Central memory CD8-positive, alpha-beta T cell (primary cell): ENCODE data around the gene STXBP6.
"Not testable (repeated sequence)": the region's sequence is repeated elsewhere in the genome, so short reads cannot be mapped to it uniquely, and the experiment has no call there.

Source experiments
- ATAC-seq: fragments of 150-1000 bp; cut with Tn5 transposase; replicated peaks from 2 replicates; pipeline ENCODE4 v1.10.0; 2022; ENCODE audit warnings: mild to moderate bottlenecking, moderate FRiP score, moderate number of reproducible peaks; ENCODE audit not compliant: poor library complexity, severe bottlenecking; ENCODE audit errors: extremely low read depth
- DNase-seq, 2 donors: peaks; one replicate each; pipeline ENCODE4 v3.0.0; 2021; ENCODE audit warnings: low spot score in 2 of 2
- H3K27ac Mint-ChIP-seq: one replicate; pipeline ENCODE4 v1.8.0; 2022; ENCODE audit warnings: low read depth, mild to moderate bottlenecking, moderate library complexity, mixed read lengths
- H3K27me3 Mint-ChIP-seq: one replicate; pipeline ENCODE4 v1.8.0; 2022; ENCODE audit warnings: mixed read lengths
- H3K36me3 Mint-ChIP-seq: one replicate; pipeline ENCODE4 v1.8.0; 2022; ENCODE audit warnings: mild to moderate bottlenecking, moderate library complexity, mixed read lengths; ENCODE audit not compliant: insufficient read depth
- H3K4me1 Mint-ChIP-seq: one replicate; pipeline ENCODE4 v1.8.0; 2022; ENCODE audit warnings: mixed read lengths
- H3K4me3 Mint-ChIP-seq: one replicate; pipeline ENCODE4 v1.8.0; 2022; ENCODE audit warnings: mild to moderate bottlenecking, moderate library complexity, mixed read lengths
- H3K9me3 Mint-ChIP-seq: one replicate; pipeline ENCODE4 v1.8.0; 2022; ENCODE audit warnings: mixed read lengths

STXBP6 gene

DNA sequence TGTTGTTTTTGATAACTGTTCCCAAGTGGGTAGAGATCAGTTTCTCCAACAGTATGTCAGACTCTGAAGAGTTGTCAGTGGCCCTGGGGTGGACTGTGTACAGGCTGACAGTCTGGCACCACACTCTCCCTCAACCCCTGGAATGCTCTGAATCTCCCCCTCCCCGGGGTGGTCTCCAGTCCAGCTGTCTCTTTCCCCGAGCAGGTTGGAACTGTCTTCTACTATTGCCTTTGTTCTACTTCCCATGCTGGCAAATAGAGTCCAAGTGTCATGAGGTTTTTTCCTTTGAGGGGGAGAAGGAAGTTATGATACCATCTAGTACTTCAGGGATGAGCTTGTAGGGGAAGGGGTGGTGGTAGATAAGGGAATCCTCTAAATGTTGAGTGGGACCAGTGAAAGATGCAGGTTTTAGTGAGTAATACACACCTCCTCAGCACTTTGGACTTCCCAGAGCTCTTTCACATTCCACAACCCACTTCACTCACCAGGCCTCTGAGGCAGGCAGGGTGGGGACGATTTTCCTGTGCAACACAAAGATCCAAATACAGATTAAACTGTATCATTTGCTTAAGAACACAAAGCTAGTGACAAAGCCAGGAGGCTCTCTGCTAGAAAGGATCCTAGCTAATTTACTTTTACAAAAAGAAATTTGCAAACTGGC, 245.3 kb downstream of the STXBP6 start:
- no peaks in the 10 kb centered on the region for H3K36me3 Mint-ChIP-seq
- H3K4me3 Mint-ChIP-seq, result no peak overlapping the region
- H3K27me3 Mint-ChIP-seq, result peaks cover 29% of the 10 kb centered on the region
- no peak overlapping the region for H3K27ac Mint-ChIP-seq
- ATAC-seq, result no peak
- H3K4me1 Mint-ChIP-seq, result no peaks in the 10 kb centered on the region
- DNase-seq, result no peak
- H3K9me3 Mint-ChIP-seq, result no peaks in the 10 kb centered on the region

DNA sequence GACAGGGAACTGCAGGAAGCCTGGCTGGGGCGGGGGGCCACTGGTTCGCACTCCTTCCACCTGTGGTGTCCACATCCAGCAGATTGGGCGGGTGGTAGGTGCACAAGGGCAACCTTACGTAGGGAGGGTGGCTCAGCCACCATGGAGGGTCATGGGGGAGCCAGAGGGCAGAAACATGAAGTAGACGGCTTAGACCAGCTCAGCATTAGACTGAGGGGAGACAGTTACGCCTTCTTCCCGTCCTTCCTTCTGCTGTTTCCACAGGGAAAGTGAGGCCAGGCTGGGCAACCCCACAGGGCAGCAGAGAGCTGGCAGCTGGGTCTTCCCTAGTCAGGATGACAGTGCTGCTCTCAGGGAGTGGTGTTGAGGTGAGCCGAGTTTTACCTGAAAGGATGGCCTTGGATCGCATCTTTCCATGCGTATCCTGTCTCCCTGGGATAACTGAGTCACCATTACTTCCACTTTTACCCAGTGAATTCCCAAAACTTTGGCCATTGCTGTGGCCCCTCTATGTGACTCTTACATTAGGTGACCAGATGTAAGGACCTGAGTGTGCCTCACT, 245.9 kb downstream of the STXBP6 start:
- H3K36me3 Mint-ChIP-seq, result no peaks in the 10 kb centered on the region
- H3K27ac Mint-ChIP-seq, result no peak overlapping the region
- H3K9me3 Mint-ChIP-seq, result no peaks in the 10 kb centered on the region
- ATAC-seq, result no peak
- peaks cover 3% of the 10 kb centered on the region for H3K4me1 Mint-ChIP-seq
- DNase-seq, result no peak
- H3K27me3 Mint-ChIP-seq, result peaks cover 24% of the 10 kb centered on the region
- no peak overlapping the region for H3K4me3 Mint-ChIP-seq

- not testable (repeated sequence) for H3K4me1 Mint-ChIP-seq, DNase-seq, ATAC-seq, H3K36me3 Mint-ChIP-seq, H3K9me3 Mint-ChIP-seq, H3K27ac Mint-ChIP-seq, H3K4me3 Mint-ChIP-seq
- peaks cover 18% of the 10 kb centered on the region for H3K27me3 Mint-ChIP-seq
Observed at GRCh38 chr14:24803426-24803825, 246.5 kb downstream of the STXBP6 start.

DNA sequence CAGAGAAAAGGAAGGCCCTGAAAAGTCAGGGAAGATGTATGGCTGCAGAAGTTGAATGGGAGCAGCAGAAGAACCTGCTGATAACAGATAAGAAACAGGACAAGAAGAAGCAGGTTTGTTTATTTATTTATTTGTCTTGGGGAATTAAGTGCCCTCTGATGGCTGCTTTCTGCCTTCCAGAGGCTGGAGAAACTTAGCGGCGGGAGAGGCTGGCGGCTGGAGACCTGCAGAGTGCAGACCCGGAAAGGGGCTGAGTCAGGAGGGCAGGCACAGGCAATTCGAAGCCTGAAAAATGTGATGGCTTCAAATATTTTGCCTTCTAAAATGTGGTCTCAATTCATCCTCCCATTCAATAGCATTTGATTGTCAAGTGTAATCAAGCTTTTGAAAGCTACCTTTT, 247.7 kb downstream of the STXBP6 start:
- no peak for ATAC-seq
- Mint-ChIP-seq H3K27ac (no peak overlapping the region), H3K9me3 (no peaks in the 10 kb centered on the region), H3K4me3 (no peak overlapping the region), H3K36me3 (no peaks in the 10 kb centered on the region), H3K27me3 (peaks cover 6% of the 10 kb centered on the region), H3K4me1 (peaks cover 7% of the 10 kb centered on the region)
- DNase-seq, result no peak

- DNase-seq (no peak), ATAC-seq (no peak)
- H3K9me3 Mint-ChIP-seq, result no peaks in the 10 kb centered on the region
- no peak overlapping the region for H3K27ac Mint-ChIP-seq
- no peak overlapping the region for H3K4me3 Mint-ChIP-seq
- H3K27me3 Mint-ChIP-seq, result no peaks in the 10 kb centered on the region
- peaks cover 7% of the 10 kb centered on the region for H3K4me1 Mint-ChIP-seq
- no peaks in the 10 kb centered on the region for H3K36me3 Mint-ChIP-seq
Observed at GRCh38 chr14:24801024-24801423, 248.9 kb downstream of the STXBP6 start.

- ATAC-seq (no peak), DNase-seq (no peak)
- Mint-ChIP-seq H3K27ac (no peak overlapping the region), H3K27me3 (peaks cover 16% of the 10 kb centered on the region), H3K4me1 (peaks cover 7% of the 10 kb centered on the region), H3K9me3 (no peaks in the 10 kb centered on the region), H3K4me3 (no peak overlapping the region), H3K36me3 (no peaks in the 10 kb centered on the region)
Observed at GRCh38 chr14:24798911-24799462, 251.0 kb downstream of the STXBP6 start.

GRCh38 chr14:24795406-24795805, 254.5 kb downstream of the STXBP6 start:
- no peaks in the 10 kb centered on the region for H3K36me3 Mint-ChIP-seq
- H3K4me1 Mint-ChIP-seq, result peaks cover 7% of the 10 kb centered on the region
- ATAC-seq (no peak), DNase-seq (no peak)
- no peaks in the 10 kb centered on the region for H3K9me3 Mint-ChIP-seq
- no peak overlapping the region for H3K27ac Mint-ChIP-seq
- no peak overlapping the region for H3K4me3 Mint-ChIP-seq
- peaks cover 35% of the 10 kb centered on the region for H3K27me3 Mint-ChIP-seq

GRCh38 chr14:24794644-24795305, 255.2 kb downstream of the STXBP6 start:
- peaks cover 35% of the 10 kb centered on the region for H3K27me3 Mint-ChIP-seq
- DNase-seq, result no peak
- H3K4me1 Mint-ChIP-seq, result peaks cover 7% of the 10 kb centered on the region
- H3K36me3 Mint-ChIP-seq, result no peaks in the 10 kb centered on the region
- H3K27ac Mint-ChIP-seq, result no peak overlapping the region
- no peak for ATAC-seq
- H3K9me3 Mint-ChIP-seq, result no peaks in the 10 kb centered on the region
- no peak overlapping the region for H3K4me3 Mint-ChIP-seq

DNA sequence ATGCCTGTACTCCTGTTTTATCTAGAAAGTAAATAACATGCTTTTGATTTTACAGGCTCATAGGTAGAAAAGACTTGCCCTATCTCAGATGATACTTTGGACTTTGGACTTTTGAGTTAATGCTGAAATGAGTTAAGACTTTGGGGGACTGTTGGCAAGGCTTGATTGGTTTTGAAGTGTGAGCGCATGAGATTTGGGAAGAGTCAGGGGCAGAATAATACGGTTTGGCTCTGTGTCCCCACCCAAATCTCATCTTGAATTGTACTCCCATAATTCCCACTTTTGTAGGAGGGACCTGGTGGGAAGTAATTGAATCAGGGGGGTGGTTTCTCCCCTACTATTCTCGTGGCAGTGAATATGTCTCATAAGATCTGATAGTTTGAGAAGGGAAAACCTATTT, 259.8 kb downstream of the STXBP6 start:
- no peak for ATAC-seq
- peaks cover 51% of the 10 kb centered on the region for H3K27me3 Mint-ChIP-seq
- H3K9me3 Mint-ChIP-seq, result no peaks in the 10 kb centered on the region
- DNase-seq, result no peak
- no peaks in the 10 kb centered on the region for H3K4me1 Mint-ChIP-seq
- no peak overlapping the region for H3K27ac Mint-ChIP-seq
- no peak overlapping the region for H3K4me3 Mint-ChIP-seq
- peaks cover 2% of the 10 kb centered on the region for H3K36me3 Mint-ChIP-seq

DNA sequence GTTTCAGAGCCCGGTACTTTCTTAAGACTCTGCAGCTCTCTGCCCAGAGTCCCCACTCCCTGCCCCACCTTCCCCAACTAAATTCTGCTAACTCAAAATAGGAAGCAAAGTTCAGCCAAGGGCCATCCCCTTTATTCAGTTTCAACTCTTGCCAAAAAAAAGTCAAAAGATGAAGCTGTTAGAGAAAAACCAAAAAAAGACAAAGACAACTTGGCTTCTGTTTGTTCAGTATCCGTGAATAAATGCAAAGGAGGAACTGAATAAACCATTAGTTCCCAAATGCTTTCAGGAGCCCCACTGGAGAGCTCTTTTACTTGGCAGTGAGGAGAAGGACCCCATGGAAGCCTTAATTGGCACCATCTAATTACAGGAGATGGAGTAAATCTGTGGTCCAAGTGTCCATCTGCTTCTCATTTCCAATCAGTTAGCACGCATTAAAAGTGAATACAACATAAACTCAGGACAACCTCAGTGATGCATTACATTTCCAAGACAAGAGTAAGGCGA, 260.5 kb downstream of the STXBP6 start:
- Mint-ChIP-seq H3K27ac (no peak overlapping the region), H3K4me1 (no peaks in the 10 kb centered on the region), H3K4me3 (no peak overlapping the region), H3K36me3 (peaks cover 2% of the 10 kb centered on the region), H3K9me3 (no peaks in the 10 kb centered on the region), H3K27me3 (peaks cover 43% of the 10 kb centered on the region)
- DNase-seq (no peak), ATAC-seq (no peak)

GRCh38 chr14:24785698-24786097, 264.2 kb downstream of the STXBP6 start:
- Mint-ChIP-seq H3K27me3 (peaks cover 23% of the 10 kb centered on the region), H3K4me1 (no peaks in the 10 kb centered on the region), H3K27ac (no peak overlapping the region), H3K36me3 (peaks cover 2% of the 10 kb centered on the region), H3K9me3 (no peaks in the 10 kb centered on the region), H3K4me3 (no peak overlapping the region)
- ATAC-seq (no peak), DNase-seq (no peak)

- Mint-ChIP-seq H3K9me3 (no peaks in the 10 kb centered on the region), H3K4me3 (no peak overlapping the region), H3K27ac (no peak overlapping the region), H3K36me3 (peaks cover 2% of the 10 kb centered on the region), H3K27me3 (peaks cover 30% of the 10 kb centered on the region), H3K4me1 (no peaks in the 10 kb centered on the region)
- DNase-seq (no peak), ATAC-seq (no peak)
Observed at GRCh38 chr14:24784981-24785380, 265.0 kb downstream of the STXBP6 start.

DNA sequence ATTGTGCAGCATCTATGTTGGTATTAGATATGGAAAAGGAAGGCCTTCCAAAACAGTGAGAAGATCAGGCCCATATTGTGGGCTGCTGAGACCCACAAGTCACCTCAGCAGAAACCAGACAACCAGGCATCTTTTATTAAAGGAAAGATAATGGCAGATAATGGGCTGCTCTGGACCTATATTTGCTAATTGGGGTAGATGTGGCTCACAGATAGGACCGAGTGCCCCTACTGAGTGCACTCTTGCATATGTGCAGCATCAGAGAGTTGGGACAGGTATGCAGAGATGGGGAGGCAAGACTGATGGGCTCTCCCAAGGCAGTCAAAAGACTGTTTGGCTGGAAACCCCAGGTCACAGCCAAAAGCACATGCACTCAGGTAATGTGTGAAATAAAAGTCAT, 266.2 kb downstream of the STXBP6 start:
- Mint-ChIP-seq H3K27me3 (peaks cover 30% of the 10 kb centered on the region), H3K4me3 (no peak overlapping the region), H3K9me3 (no peaks in the 10 kb centered on the region), H3K4me1 (no peaks in the 10 kb centered on the region), H3K27ac (no peak overlapping the region), H3K36me3 (peaks cover 2% of the 10 kb centered on the region)
- ATAC-seq, result no peak
- DNase-seq, result no peak
